Measurements from ENCODE around the gene PTPRD.

- no peak for TF ChIP-seq POLR2AphosphoS5 (IDR thresholded peaks at IDR 0.05; ENCODE audit: low read depth, low read length)
- TF ChIP-seq TAF1 (IDR thresholded peaks at IDR 0.05; ENCODE audit: borderline replicate concordance, insufficient read depth, low read length), result no peak
- no peak for TF ChIP-seq REST (IDR thresholded peaks at IDR 0.05; ENCODE audit: insufficient read depth in 1 of 2, low read depth in 2 of 2, low read length in 2 of 2)
- TF ChIP-seq SIN3A (IDR thresholded peaks at IDR 0.05; ENCODE audit: borderline replicate concordance, insufficient read depth, low read length), result no peak
These were observed 258.2 kb downstream of the PTPRD start for GRCh38 chr9:10354591-10354990.

Data from PFSK-1 (cell line).